BLaER1 (cell line): ENCODE measurements around the gene ATP11B.

Experiments used
- H3K27ac ChIP-seq: shearing (Covaris generic); formaldehyde crosslinking; 2 replicates; pipeline ENCODE4 v1.8.1; 2022
- H3K27me3 ChIP-seq: shearing (Covaris generic); formaldehyde crosslinking; 2 replicates; pipeline ENCODE4 v1.8.1; 2022
- H3K36me3 ChIP-seq: shearing (Covaris generic); formaldehyde crosslinking; 2 replicates; pipeline ENCODE4 v1.8.1; 2022
- H3K4me1 ChIP-seq: shearing (Covaris generic); formaldehyde crosslinking; 2 replicates; pipeline ENCODE4 v1.8.1; 2022
- H3K4me2 ChIP-seq: shearing (Covaris generic); formaldehyde crosslinking; 2 replicates; pipeline ENCODE4 v1.8.1; 2022
- H3K4me3 ChIP-seq: shearing (Covaris generic); formaldehyde crosslinking; 2 replicates; pipeline ENCODE4 v1.8.1; 2022
- H3K9ac ChIP-seq: shearing (Covaris generic); formaldehyde crosslinking; 2 replicates; pipeline ENCODE4 v1.8.1; 2022
- H3K9me3 ChIP-seq: shearing (Covaris generic); formaldehyde crosslinking; 2 replicates; pipeline ENCODE4 v1.8.1; 2022
- H4K20me1 ChIP-seq: shearing (Covaris generic); formaldehyde crosslinking; 2 replicates; pipeline ENCODE4 v1.8.1; 2022
- Cebpa-rat ChIP-seq: shearing (Covaris generic); IDR thresholded peaks from 2 replicates; pipeline ENCODE4 v1.8.1; 2022

ATP11B gene

DNA sequence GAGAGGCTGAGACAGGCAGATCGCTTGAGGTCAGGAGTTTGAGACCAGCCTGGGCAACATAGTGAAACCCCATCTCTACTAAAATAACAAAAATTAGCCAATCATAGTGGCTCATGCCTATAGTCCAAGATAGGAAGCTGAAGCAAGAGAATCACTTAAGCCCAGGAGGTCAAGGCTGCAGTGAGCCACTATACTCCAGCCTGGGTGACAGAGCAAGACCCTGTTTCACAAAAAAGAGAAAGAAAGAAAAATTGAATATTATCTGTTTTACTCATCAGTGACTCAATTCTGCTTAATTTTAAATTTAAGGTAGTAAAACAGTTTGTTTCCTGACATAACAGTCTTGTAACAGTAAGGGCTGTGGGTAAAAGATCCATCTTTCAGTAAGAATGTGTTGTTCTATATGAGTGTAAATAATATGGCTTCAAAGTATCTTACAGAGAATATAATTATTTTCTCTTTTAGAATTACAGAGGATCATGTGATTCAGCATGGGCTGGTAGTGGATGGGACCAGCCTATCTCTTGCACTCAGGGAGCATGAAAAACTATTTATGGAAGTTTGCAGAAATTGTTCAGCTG, 85.8 kb downstream of the ATP11B start:
- Histone ChIP-seq H4K20me1 (no peaks in the 10 kb centered on the region), H3K36me3 (peaks cover 64% of the 10 kb centered on the region), H3K9me3 (no peaks in the 10 kb centered on the region), H3K27ac (no peak overlapping the region), H3K9ac (no peak overlapping the region), H3K4me2 (no peak overlapping the region), H3K4me1 (no peaks in the 10 kb centered on the region), H3K4me3 (no peak overlapping the region), H3K27me3 (no peaks in the 10 kb centered on the region)
- TF ChIP-seq Cebpa-rat: no peak

DNA sequence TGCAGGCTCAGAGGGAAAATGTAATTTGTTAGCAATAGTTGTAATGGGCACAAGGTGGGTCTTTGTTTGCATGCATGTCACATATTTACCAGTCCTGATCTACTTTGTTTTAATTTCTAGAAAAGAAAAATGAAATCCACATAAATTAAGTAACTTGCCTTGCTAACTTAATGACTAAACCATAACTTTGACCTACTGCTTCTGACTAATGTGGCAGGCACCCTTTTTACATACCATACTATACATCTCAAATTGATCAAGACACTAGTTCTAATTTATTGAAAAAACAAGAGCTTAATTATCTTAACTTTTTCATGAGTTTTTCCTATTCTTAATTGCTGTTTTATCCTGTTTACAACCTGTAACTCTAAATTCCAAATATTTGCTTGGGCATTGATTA, 93.2 kb downstream of the ATP11B start:
- H3K4me2 ChIP-seq: no peak overlapping the region
- H3K27me3 ChIP-seq: no peaks in the 10 kb centered on the region
- no peaks in the 10 kb centered on the region for H3K4me1 ChIP-seq
- no peak overlapping the region for H3K9ac ChIP-seq
- H3K27ac ChIP-seq: no peak overlapping the region
- no peaks in the 10 kb centered on the region for H3K9me3 ChIP-seq
- peaks cover 37% of the 10 kb centered on the region for H3K36me3 ChIP-seq
- no peaks in the 10 kb centered on the region for H4K20me1 ChIP-seq
- TF ChIP-seq Cebpa-rat: no peak
- no peak overlapping the region for H3K4me3 ChIP-seq

GRCh38 chr3:182889948-182890629, 96.8 kb downstream of the ATP11B start:
- H3K4me1 ChIP-seq: no peaks in the 10 kb centered on the region
- peaks cover 53% of the 10 kb centered on the region for H3K36me3 ChIP-seq
- H3K9me3 ChIP-seq: no peaks in the 10 kb centered on the region
- no peak overlapping the region for H3K4me3 ChIP-seq
- H3K4me2 ChIP-seq: no peak overlapping the region
- H3K27ac ChIP-seq: no peak overlapping the region
- H4K20me1 ChIP-seq: no peaks in the 10 kb centered on the region
- H3K9ac ChIP-seq: no peak overlapping the region
- H3K27me3 ChIP-seq: no peaks in the 10 kb centered on the region
- no peak for TF ChIP-seq Cebpa-rat

GRCh38 chr3:182891364-182891763, 98.1 kb downstream of the ATP11B start:
- H3K9ac ChIP-seq: no peak overlapping the region
- H4K20me1 ChIP-seq: no peaks in the 10 kb centered on the region
- no peak overlapping the region for H3K27ac ChIP-seq
- no peak overlapping the region for H3K4me2 ChIP-seq
- no peak for TF ChIP-seq Cebpa-rat
- H3K4me1 ChIP-seq: no peaks in the 10 kb centered on the region
- H3K9me3 ChIP-seq: no peaks in the 10 kb centered on the region
- H3K27me3 ChIP-seq: no peaks in the 10 kb centered on the region
- no peak overlapping the region for H3K4me3 ChIP-seq
- peaks cover 61% of the 10 kb centered on the region for H3K36me3 ChIP-seq

- Histone ChIP-seq H3K9ac (no peak overlapping the region), H3K4me3 (no peak overlapping the region), H3K27ac (no peak overlapping the region), H3K27me3 (no peaks in the 10 kb centered on the region), H3K4me2 (no peak overlapping the region), H3K9me3 (no peaks in the 10 kb centered on the region), H3K36me3 (peaks cover 61% of the 10 kb centered on the region), H3K4me1 (no peaks in the 10 kb centered on the region), H4K20me1 (no peaks in the 10 kb centered on the region)
- TF ChIP-seq Cebpa-rat: no peak
Observed at GRCh38 chr3:182892226-182892625, 98.9 kb downstream of the ATP11B start.

- H3K4me2 ChIP-seq: no peak overlapping the region
- no peaks in the 10 kb centered on the region for H3K9me3 ChIP-seq
- peaks cover 58% of the 10 kb centered on the region for H3K36me3 ChIP-seq
- no peak overlapping the region for H3K9ac ChIP-seq
- H3K4me1 ChIP-seq: no peaks in the 10 kb centered on the region
- H3K4me3 ChIP-seq: no peak overlapping the region
- no peaks in the 10 kb centered on the region for H3K27me3 ChIP-seq
- H4K20me1 ChIP-seq: no peaks in the 10 kb centered on the region
- TF ChIP-seq Cebpa-rat: no peak
- H3K27ac ChIP-seq: no peak overlapping the region
Observed at GRCh38 chr3:182895513-182896112, 102.3 kb downstream of the ATP11B start.

DNA sequence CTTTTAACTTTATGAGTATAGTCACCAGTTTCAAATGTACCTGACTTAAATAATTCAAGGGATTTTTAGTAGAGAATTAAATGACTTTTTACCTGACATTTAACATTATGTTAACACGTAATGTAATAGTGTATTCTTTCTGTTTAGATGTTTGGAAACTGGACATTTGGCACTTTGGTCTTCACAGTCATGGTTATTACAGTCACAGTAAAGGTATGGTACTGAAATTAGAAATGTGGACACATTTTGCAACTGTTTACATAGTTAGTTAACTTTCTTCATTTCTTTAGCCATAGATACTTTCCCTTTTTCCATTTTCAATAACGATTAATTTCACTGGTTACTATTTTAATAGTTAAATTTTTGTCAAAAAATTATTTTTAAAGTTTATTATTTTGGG, 103.2 kb downstream of the ATP11B start:
- Histone ChIP-seq H3K9me3 (no peaks in the 10 kb centered on the region), H3K9ac (no peak overlapping the region), H3K27ac (no peak overlapping the region), H3K4me1 (no peaks in the 10 kb centered on the region), H3K36me3 (peaks cover 56% of the 10 kb centered on the region), H3K4me2 (no peak overlapping the region), H4K20me1 (no peaks in the 10 kb centered on the region), H3K4me3 (no peak overlapping the region), H3K27me3 (no peaks in the 10 kb centered on the region)
- no peak for TF ChIP-seq Cebpa-rat

DNA sequence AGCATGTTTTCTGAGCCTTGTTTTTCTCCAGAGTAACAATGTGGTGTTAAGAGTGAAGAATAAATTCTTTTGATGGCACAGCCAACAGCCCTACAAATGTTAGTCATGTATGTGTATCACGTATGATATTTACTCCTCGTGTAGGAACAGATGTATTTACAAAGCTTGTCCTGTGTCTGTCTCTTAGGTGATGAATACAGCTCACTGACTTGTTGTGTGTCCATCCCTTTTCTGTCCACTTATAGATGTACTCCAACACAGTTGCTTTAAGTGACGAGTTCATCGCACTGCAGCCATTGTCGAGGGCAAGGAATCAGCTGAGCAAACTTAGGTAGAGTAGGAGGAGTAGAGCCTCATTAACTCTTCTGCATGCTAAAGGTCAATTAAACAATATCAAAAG, 108.9 kb downstream of the ATP11B start:
- Histone ChIP-seq H3K27me3 (no peaks in the 10 kb centered on the region), H3K36me3 (peaks cover 58% of the 10 kb centered on the region), H3K9ac (no peak overlapping the region), H3K9me3 (no peaks in the 10 kb centered on the region), H3K27ac (no peak overlapping the region), H3K4me3 (no peak overlapping the region), H4K20me1 (no peaks in the 10 kb centered on the region), H3K4me1 (no peaks in the 10 kb centered on the region), H3K4me2 (no peak overlapping the region)
- no peak for TF ChIP-seq Cebpa-rat

GRCh38 chr3:182904164-182904563, 110.9 kb downstream of the ATP11B start:
- Histone ChIP-seq H3K9me3 (no peaks in the 10 kb centered on the region), H3K36me3 (peaks cover 58% of the 10 kb centered on the region), H3K27ac (no peak overlapping the region), H3K4me3 (no peak overlapping the region), H3K4me2 (no peak overlapping the region), H3K4me1 (no peaks in the 10 kb centered on the region), H3K27me3 (no peaks in the 10 kb centered on the region), H3K9ac (no peak overlapping the region), H4K20me1 (no peaks in the 10 kb centered on the region)
- TF ChIP-seq Cebpa-rat: no peak

DNA sequence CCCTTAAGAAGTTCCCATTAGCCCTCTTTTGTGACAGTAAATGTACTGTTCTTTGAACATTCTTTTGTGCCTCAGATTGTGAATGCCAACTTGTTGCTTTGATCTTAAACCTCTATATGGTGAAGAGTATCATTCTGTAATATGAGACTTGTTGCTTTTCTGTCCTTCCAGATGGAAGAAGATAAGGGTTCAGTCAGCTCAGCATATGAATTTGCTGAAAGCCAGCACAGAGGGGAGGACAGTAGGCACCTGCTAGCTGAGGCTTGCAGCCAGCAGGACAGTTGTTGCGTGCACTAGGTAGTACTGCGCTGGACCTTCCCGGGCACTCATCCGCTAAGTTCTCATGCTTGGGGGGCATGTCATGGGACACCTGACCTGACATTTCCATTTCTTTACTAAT, 112.3 kb downstream of the ATP11B start:
- Histone ChIP-seq H3K9ac (no peak overlapping the region), H3K9me3 (no peaks in the 10 kb centered on the region), H3K4me3 (no peak overlapping the region), H3K4me1 (no peaks in the 10 kb centered on the region), H3K27ac (no peak overlapping the region), H3K4me2 (no peak overlapping the region), H3K27me3 (no peaks in the 10 kb centered on the region), H4K20me1 (no peaks in the 10 kb centered on the region), H3K36me3 (peaks cover 50% of the 10 kb centered on the region)
- no peak for TF ChIP-seq Cebpa-rat
